GM23338 (cell line): Measurements from ENCODE around the gene PDXK. TPM values are rescaled to one million over a fixed set of nuclear protein-coding genes. Genes with fewer than 3 reads are reported as not detected.

Experiments used
- ATAC-seq: fragments of 200-7000 bp; cut with Tn5 transposase; 3 replicates; pipeline ENCODE4 v1.9.1; 2020
- DNase-seq: peaks from one replicate; pipeline ENCODE4 v3.0.0-alpha.2; 2015; ENCODE audit warnings: low spot score
- H2AFZ ChIP-seq: fragments of 200-600 bp; sonication (generic); 2 replicates; pipeline ENCODE4 v1.8.0; 2016; ENCODE audit warnings: antibody characterized with exemption, mild to moderate bottlenecking, moderate library complexity
- H3F3A ChIP-seq: fragments of 200-600 bp; sonication (generic); replicated peaks from 2 replicates; pipeline ENCODE4 v1.8.0; 2017; ENCODE audit warnings: antibody characterized with exemption, mixed run types, low read depth
- H3K27ac ChIP-seq: fragments of 200-600 bp; sonication (generic); 2 replicates; pipeline ENCODE4 v1.6.1; 2016; ENCODE audit warnings: low read depth
- H3K27me3 ChIP-seq: fragments of 200-600 bp; sonication (generic); 2 replicates; pipeline ENCODE4 v1.8.0; 2016; ENCODE audit warnings: mild to moderate bottlenecking, mixed run types, moderate library complexity; ENCODE audit not compliant: insufficient read depth
- H3K36me3 ChIP-seq: fragments of 200-600 bp; sonication (generic); 2 replicates; pipeline ENCODE4 v1.8.0; 2016; ENCODE audit warnings: mild to moderate bottlenecking; ENCODE audit not compliant: insufficient read depth
- H3K4me1 ChIP-seq: fragments of 200-600 bp; sonication (generic); 2 replicates; pipeline ENCODE4 v1.8.0; 2016; ENCODE audit warnings: mild to moderate bottlenecking, moderate library complexity; ENCODE audit not compliant: insufficient read depth
- H3K4me2 ChIP-seq: fragments of 200-600 bp; sonication (generic); 2 replicates; pipeline ENCODE4 v1.7.1; 2017; ENCODE audit warnings: mixed run types
- H3K4me3 ChIP-seq: fragments of 200-600 bp; sonication (generic); 2 replicates; pipeline ENCODE4 v1.6.1; 2016; ENCODE audit warnings: mixed run types
- H3K79me2 ChIP-seq: fragments of 200-600 bp; sonication (generic); replicated peaks from 2 replicates; pipeline ENCODE4 v1.8.0; 2017; ENCODE audit warnings: mild to moderate bottlenecking; ENCODE audit not compliant: insufficient read depth
- H3K9me2 ChIP-seq: fragments of 200-600 bp; sonication (generic); 2 replicates; pipeline ENCODE4 v1.8.0; 2017; ENCODE audit not compliant: insufficient read depth
- H4K20me1 ChIP-seq: fragments of 200-600 bp; sonication (generic); replicated peaks from 2 replicates; pipeline ENCODE4 v1.8.0; 2017; ENCODE audit warnings: mild to moderate bottlenecking; ENCODE audit not compliant: insufficient read depth
- H3K27ac Mint-ChIP-seq: 2 replicates; pipeline ENCODE4 v1.8.0; 2020; ENCODE audit warnings: inconsistent platforms, mild to moderate bottlenecking, moderate library complexity, mixed read lengths
- H3K27me3 Mint-ChIP-seq: 3 replicates; pipeline ENCODE4 v1.8.0; 2022; ENCODE audit warnings: low read depth, mild to moderate bottlenecking, moderate library complexity, mixed read lengths, inconsistent platforms; ENCODE audit not compliant: insufficient read depth, poor library complexity
- H3K36me3 Mint-ChIP-seq: 3 replicates; pipeline ENCODE4 v1.8.0; 2021; ENCODE audit warnings: low read depth, mild to moderate bottlenecking, inconsistent platforms, moderate library complexity, mixed read lengths
- H3K4me1 Mint-ChIP-seq: 3 replicates; pipeline ENCODE4 v1.8.0; 2020; ENCODE audit warnings: mild to moderate bottlenecking, inconsistent platforms, mixed read lengths
- H3K4me3 Mint-ChIP-seq: 3 replicates; pipeline ENCODE4 v1.8.0; 2021; ENCODE audit warnings: moderate library complexity, mild to moderate bottlenecking, inconsistent platforms, mixed read lengths
- H3K9me3 Mint-ChIP-seq: 3 replicates; pipeline ENCODE4 v1.8.0; 2020; ENCODE audit warnings: moderate library complexity, mild to moderate bottlenecking, inconsistent platforms, mixed read lengths
- EZH2 ChIP-seq: fragments of 200-600 bp; sonication (generic); IDR thresholded peaks from one replicate; pipeline ENCODE4 v1.8.0; 2017; ENCODE audit warnings: antibody characterized with exemption, mild to moderate bottlenecking, low read depth; ENCODE audit not compliant: unreplicated experiment
- EZH2phosphoT487 ChIP-seq: fragments of 200-600 bp; sonication (generic); IDR thresholded peaks from one replicate; pipeline ENCODE4 v1.8.1; 2018; ENCODE audit warnings: antibody characterized with exemption; ENCODE audit not compliant: unreplicated experiment
- NANOG ChIP-seq: IDR thresholded peaks from 2 replicates; pipeline ENCODE4 v1.6.1; 2016; ENCODE audit warnings: antibody characterized with exemption, borderline replicate concordance
- POLR2AphosphoS5 ChIP-seq: IDR thresholded peaks from 2 replicates; pipeline ENCODE4 v1.6.1; 2016; ENCODE audit warnings: antibody characterized with exemption, low read depth
- ZNF114 ChIP-seq: fragments of 250-450 bp; sonication (Bioruptor Pico); IDR thresholded peaks from 2 replicates; pipeline ENCODE4 v1.5.0; 2020; ENCODE audit warnings: mild to moderate bottlenecking, moderate library complexity
- ZNF331 ChIP-seq: fragments of 250-450 bp; sonication (Bioruptor Pico); IDR thresholded peaks from 2 replicates; pipeline ENCODE4 v1.5.0; 2020; ENCODE audit warnings: low read depth, mild to moderate bottlenecking, moderate library complexity
- polyA plus RNA-seq: library from polyadenylated mRNA; unstranded; fragments of >200 nt; fragmentation: Nextera tagmentation; extraction: Ambion mirVana; gene quantifications from 2 replicates; pipeline ENCODE4 v1.2.1, GENCODE V29; 2016
- total RNA-seq: library from RNA; depleted of rRNA; stranded (reverse); fragments of >200 nt; shearing (Covaris generic); gene quantifications from 2 replicates; pipeline ENCODE4 v1.2.3, GENCODE V29; 2014
- TF ChIP-seq, protein P1 (sequence below): IDR thresholded peaks from 2 replicates; pipeline ENCODE4 v1.6.1; 2016; ENCODE audit warnings: antibody characterized with exemption
- TF ChIP-seq, protein P2 (sequence below): IDR thresholded peaks from one replicate; pipeline ENCODE4 v1.6.1; 2018; ENCODE audit warnings: antibody characterized with exemption; ENCODE audit not compliant: unreplicated experiment
- TF ChIP-seq, protein P3 (sequence below), 2 experiments: fragments of 200-600 bp in 1 of 2; sonication (generic) in 1 of 2; conservative IDR thresholded peaks; 2 replicates each; pipeline versions ENCODE4 v1.5.1 to v1.6.1; 2016 to 2017; ENCODE audit warnings: antibody characterized with exemption in 2 of 2, low read depth in 2 of 2, mild to moderate bottlenecking in 2 of 2, moderate library complexity in 1 of 2

Gene PDXK
- total and polyA plus RNA-seq, 2 experiments from 2014 or later: 53.2 to 66.3 TPM

DNA sequence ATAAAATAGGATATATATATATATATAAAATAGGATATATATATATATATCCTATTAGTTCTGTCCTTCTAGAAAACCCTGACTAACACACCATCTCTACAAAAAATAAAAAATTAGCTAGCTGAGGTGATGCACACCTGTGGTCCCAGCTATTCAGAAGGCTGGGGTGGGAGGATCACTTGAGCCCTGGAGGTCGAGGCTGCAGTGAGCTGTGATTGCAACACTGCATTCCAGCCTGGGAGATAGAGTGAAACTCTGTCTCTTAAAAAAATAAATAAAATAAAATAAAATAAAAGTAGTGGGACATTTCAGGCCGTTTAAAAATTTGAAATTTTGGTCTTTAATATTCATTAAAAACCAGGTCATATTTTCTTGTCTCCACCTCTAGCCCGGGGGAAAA is 66.2 kb downstream of the PDXK start:
- H3K27ac ChIP-seq: no peak overlapping the region
- no peak overlapping the region for H3K4me3 Mint-ChIP-seq
- H3K27me3 Mint-ChIP-seq: peaks cover 11% of the 10 kb centered on the region
- peaks cover 2% of the 10 kb centered on the region; the same call in 1 of the 2 replicates for H3K4me1 ChIP-seq
- no peaks in the 10 kb centered on the region for H4K20me1 ChIP-seq
- DNase-seq (no peak), ATAC-seq (no peak)
- TF ChIP-seq, protein P1, sequence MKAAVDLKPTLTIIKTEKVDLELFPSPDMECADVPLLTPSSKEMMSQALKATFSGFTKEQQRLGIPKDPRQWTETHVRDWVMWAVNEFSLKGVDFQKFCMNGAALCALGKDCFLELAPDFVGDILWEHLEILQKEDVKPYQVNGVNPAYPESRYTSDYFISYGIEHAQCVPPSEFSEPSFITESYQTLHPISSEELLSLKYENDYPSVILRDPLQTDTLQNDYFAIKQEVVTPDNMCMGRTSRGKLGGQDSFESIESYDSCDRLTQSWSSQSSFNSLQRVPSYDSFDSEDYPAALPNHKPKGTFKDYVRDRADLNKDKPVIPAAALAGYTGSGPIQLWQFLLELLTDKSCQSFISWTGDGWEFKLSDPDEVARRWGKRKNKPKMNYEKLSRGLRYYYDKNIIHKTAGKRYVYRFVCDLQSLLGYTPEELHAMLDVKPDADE: no peak
- TF ChIP-seq NANOG (no peak), EZH2 (no peak), ZNF331 (CRISPR knock-in tag) (no peak), POLR2AphosphoS5 (no peak), ZNF114 (CRISPR knock-in tag) (no peak), EZH2phosphoT487 (no peak)
- TF ChIP-seq, protein P2, sequence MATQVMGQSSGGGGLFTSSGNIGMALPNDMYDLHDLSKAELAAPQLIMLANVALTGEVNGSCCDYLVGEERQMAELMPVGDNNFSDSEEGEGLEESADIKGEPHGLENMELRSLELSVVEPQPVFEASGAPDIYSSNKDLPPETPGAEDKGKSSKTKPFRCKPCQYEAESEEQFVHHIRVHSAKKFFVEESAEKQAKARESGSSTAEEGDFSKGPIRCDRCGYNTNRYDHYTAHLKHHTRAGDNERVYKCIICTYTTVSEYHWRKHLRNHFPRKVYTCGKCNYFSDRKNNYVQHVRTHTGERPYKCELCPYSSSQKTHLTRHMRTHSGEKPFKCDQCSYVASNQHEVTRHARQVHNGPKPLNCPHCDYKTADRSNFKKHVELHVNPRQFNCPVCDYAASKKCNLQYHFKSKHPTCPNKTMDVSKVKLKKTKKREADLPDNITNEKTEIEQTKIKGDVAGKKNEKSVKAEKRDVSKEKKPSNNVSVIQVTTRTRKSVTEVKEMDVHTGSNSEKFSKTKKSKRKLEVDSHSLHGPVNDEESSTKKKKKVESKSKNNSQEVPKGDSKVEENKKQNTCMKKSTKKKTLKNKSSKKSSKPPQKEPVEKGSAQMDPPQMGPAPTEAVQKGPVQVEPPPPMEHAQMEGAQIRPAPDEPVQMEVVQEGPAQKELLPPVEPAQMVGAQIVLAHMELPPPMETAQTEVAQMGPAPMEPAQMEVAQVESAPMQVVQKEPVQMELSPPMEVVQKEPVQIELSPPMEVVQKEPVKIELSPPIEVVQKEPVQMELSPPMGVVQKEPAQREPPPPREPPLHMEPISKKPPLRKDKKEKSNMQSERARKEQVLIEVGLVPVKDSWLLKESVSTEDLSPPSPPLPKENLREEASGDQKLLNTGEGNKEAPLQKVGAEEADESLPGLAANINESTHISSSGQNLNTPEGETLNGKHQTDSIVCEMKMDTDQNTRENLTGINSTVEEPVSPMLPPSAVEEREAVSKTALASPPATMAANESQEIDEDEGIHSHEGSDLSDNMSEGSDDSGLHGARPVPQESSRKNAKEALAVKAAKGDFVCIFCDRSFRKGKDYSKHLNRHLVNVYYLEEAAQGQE: no peak
- H3K36me3 ChIP-seq: no peaks in the 10 kb centered on the region
- no peak overlapping the region for H3K27ac Mint-ChIP-seq
- H3K79me2 ChIP-seq: peaks cover 5% of the 10 kb centered on the region
- H3K4me2 ChIP-seq: no peak overlapping the region
- H3K27me3 ChIP-seq: no peaks in the 10 kb centered on the region
- H2AFZ ChIP-seq: no peak overlapping the region
- H3K36me3 Mint-ChIP-seq: peaks cover 3% of the 10 kb centered on the region; the same call in 2 of the 3 replicates
- H3K9me2 ChIP-seq: no peaks in the 10 kb centered on the region
- H3K4me3 ChIP-seq: no peak overlapping the region
- no peaks in the 10 kb centered on the region for H3F3A ChIP-seq
- H3K4me1 Mint-ChIP-seq: no peaks in the 10 kb centered on the region; the same call in 2 of the 3 replicates
- H3K9me3 Mint-ChIP-seq: peaks cover 3% of the 10 kb centered on the region; the same call in 1 of the 3 replicates

DNA sequence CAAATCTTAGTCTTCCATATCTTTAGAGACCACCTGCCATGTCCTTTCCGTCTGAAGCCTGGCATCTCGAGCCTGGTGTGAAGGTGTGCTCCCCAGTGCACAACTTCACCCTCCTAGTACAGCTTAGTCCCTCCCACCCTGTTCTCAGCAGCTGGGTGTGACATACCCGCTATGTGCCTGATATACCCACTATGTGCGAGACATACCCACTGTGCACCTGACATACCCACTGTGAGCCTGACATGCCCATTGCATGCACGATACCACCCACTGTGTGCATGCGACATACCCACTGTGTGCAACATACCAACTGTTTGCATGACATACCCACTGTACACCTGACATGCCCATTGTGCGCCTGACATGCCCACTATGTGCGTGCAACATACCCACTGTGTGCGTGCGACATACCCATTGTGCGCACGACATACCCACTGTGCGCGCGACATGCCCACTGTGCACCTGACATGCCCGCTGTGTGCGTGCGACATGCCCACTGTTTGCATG is 67.4 kb downstream of the PDXK start:
- Histone ChIP-seq H2AFZ (no peak overlapping the region), H3K4me2 (no peak overlapping the region), H4K20me1 (peaks cover 8% of the 10 kb centered on the region), H3K9me2 (no peaks in the 10 kb centered on the region), H3K36me3 (no peaks in the 10 kb centered on the region), H3K79me2 (peaks cover 18% of the 10 kb centered on the region), H3K27ac (no peak overlapping the region), H3K27me3 (no peaks in the 10 kb centered on the region), H3K4me1 (peaks cover 10% of the 10 kb centered on the region), H3F3A (no peaks in the 10 kb centered on the region), H3K4me3 (no peak overlapping the region)
- Mint-ChIP-seq H3K4me1 (peaks cover 8% of the 10 kb centered on the region), H3K27me3 (peaks cover 8% of the 10 kb centered on the region), H3K36me3 (peaks cover 13% of the 10 kb centered on the region), H3K9me3 (peaks cover 3% of the 10 kb centered on the region; the same call in 1 of the 3 replicates), H3K27ac (no peak overlapping the region), H3K4me3 (no peak overlapping the region)
- no peak for DNase-seq
- ATAC-seq: no peak
- TF ChIP-seq EZH2phosphoT487 (no peak), EZH2 (no peak), ZNF331 (CRISPR knock-in tag) (no peak), POLR2AphosphoS5 (no peak), ZNF114 (CRISPR knock-in tag) (no peak)
- TF ChIP-seq, protein P3, sequence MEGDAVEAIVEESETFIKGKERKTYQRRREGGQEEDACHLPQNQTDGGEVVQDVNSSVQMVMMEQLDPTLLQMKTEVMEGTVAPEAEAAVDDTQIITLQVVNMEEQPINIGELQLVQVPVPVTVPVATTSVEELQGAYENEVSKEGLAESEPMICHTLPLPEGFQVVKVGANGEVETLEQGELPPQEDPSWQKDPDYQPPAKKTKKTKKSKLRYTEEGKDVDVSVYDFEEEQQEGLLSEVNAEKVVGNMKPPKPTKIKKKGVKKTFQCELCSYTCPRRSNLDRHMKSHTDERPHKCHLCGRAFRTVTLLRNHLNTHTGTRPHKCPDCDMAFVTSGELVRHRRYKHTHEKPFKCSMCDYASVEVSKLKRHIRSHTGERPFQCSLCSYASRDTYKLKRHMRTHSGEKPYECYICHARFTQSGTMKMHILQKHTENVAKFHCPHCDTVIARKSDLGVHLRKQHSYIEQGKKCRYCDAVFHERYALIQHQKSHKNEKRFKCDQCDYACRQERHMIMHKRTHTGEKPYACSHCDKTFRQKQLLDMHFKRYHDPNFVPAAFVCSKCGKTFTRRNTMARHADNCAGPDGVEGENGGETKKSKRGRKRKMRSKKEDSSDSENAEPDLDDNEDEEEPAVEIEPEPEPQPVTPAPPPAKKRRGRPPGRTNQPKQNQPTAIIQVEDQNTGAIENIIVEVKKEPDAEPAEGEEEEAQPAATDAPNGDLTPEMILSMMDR (conservative IDR thresholded peaks at IDR 0.05; ENCODE audit: low read depth in 2 of 2): no peak
